HUES48 (cell line): ENCODE measurements around the gene HOXA13.

Experiments used
- H3K27ac ChIP-seq: one replicate; pipeline ENCODE4 v1.7.0; 2013; ENCODE audit warnings: low read depth, low read length, inconsistent platforms
- H3K27me3 ChIP-seq: 2 replicates; pipeline ENCODE4 v1.6.1; 2013; ENCODE audit warnings: mild to moderate bottlenecking, low read length; ENCODE audit not compliant: control insufficient read depth, insufficient read depth
- H3K36me3 ChIP-seq: 2 replicates; pipeline ENCODE4 v1.6.1; 2013; ENCODE audit warnings: low read length; ENCODE audit not compliant: control insufficient read depth, insufficient read depth
- H3K4me1 ChIP-seq: 2 replicates; pipeline ENCODE4 v1.6.1; 2013; ENCODE audit warnings: mild to moderate bottlenecking, low read length; ENCODE audit not compliant: control insufficient read depth, insufficient read depth
- H3K4me3 ChIP-seq: 2 replicates; pipeline ENCODE4 v1.5.1; 2013; ENCODE audit warnings: mild to moderate bottlenecking, low read depth, low read length
- H3K9ac ChIP-seq: 2 replicates; pipeline ENCODE4 v1.6.1; 2013; ENCODE audit warnings: mild to moderate bottlenecking, low read depth, low read length, moderate library complexity
- H3K9me3 ChIP-seq: 2 replicates; pipeline ENCODE4 v1.6.1; 2013; ENCODE audit warnings: low read length; ENCODE audit not compliant: control insufficient read depth, insufficient read depth

HOXA13 gene

DNA sequence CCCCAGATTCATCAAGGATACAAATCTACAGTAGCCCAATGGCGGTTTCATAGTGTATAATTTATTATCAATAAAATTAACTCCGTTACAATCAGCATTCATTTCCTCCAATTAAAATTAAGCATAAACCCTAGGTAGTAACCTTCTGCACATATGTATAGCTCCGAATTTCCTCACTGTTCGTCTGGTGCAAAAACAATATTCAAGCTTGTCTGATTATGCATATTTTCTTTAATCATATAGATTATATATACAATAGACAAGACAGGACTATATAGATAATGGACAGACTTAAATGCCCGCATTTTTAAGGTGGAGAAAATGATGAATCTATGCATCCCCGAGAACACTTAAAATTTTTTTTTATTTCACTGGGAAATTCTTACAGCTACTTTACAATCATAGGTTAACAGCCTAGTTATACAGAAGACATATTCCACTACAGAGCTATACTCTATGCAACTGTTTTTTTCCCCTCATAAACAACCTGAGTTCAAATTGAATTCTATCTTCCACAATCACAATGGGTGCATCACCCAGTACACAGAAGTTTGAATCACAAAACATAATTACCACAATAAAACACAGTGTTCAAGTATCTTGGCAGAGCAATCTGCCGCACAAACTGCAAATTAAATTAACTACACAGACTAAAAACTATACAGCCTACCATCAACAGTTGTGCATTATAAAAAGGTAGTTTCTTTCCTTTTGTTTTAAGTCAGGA is 37.2 kb downstream of the HOXA13 start:
- Histone ChIP-seq H3K4me3 (no peak overlapping the region), H3K36me3 (no peaks in the 10 kb centered on the region), H3K9ac (no peak overlapping the region), H3K27me3 (peaks cover 100% of the 10 kb centered on the region), H3K4me1 (no peaks in the 10 kb centered on the region), H3K9me3 (no peaks in the 10 kb centered on the region), H3K27ac (no peak overlapping the region)

GRCh38 chr7:27161721-27162560 is 38.0 kb downstream of the HOXA13 start:
- no peak overlapping the region for H3K4me3 ChIP-seq
- H3K27me3 ChIP-seq, result peaks cover 100% of the 10 kb centered on the region
- H3K9ac ChIP-seq, result no peak overlapping the region
- H3K27ac ChIP-seq, result no peak overlapping the region
- peaks cover 3% of the 10 kb centered on the region; the same call in 1 of the 2 replicates for H3K9me3 ChIP-seq
- H3K4me1 ChIP-seq, result no peaks in the 10 kb centered on the region
- no peaks in the 10 kb centered on the region for H3K36me3 ChIP-seq

DNA sequence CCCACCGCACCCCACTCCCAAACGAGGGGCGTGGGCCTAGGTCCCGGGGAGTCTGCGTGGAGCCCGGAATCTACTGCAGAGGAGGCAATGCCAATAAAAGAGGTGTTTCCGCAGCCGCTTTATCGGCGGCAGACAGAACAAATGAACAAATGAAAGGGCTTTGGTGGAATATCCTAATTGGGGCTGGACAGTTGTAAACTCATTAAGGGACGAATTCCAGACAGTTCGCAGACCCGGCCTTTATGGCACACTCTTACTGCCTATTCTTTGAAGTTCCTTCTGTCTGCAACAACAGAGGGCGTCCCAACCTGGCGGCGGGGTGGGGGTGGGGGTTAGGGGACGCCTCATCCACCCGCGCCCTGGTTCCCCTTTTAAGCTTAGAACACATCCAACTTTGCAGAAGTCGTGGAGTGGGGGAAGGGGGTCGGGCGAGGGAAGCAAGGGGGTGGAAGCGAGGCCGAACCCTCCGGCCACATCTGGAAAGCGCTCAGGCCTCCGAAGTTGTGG is 38.6 kb downstream of the HOXA13 start:
- H3K27ac ChIP-seq, result no peak overlapping the region
- H3K9ac ChIP-seq, result no peak overlapping the region
- H3K9me3 ChIP-seq, result peaks cover 4% of the 10 kb centered on the region; the same call in 1 of the 2 replicates
- no peaks in the 10 kb centered on the region for H3K36me3 ChIP-seq
- no peak overlapping the region for H3K4me3 ChIP-seq
- H3K4me1 ChIP-seq, result peaks cover 2% of the 10 kb centered on the region; the same call in 1 of the 2 replicates
- peaks cover 100% of the 10 kb centered on the region for H3K27me3 ChIP-seq

- H3K9ac ChIP-seq, result no peak overlapping the region
- H3K9me3 ChIP-seq, result peaks cover 4% of the 10 kb centered on the region; the same call in 1 of the 2 replicates
- H3K36me3 ChIP-seq, result no peaks in the 10 kb centered on the region
- H3K27ac ChIP-seq, result no peak overlapping the region
- H3K4me3 ChIP-seq, result peak overlapping the region; percentile 49; the same call in 1 of the 2 replicates
- peaks cover 100% of the 10 kb centered on the region for H3K27me3 ChIP-seq
- H3K4me1 ChIP-seq, result peaks cover 2% of the 10 kb centered on the region; the same call in 1 of the 2 replicates
These were observed 39.2 kb downstream of the HOXA13 start for GRCh38 chr7:27160546-27161213.

GRCh38 chr7:27160145-27160545 is 39.7 kb downstream of the HOXA13 start:
- Histone ChIP-seq H3K27me3 (peaks cover 100% of the 10 kb centered on the region), H3K27ac (no peak overlapping the region), H3K4me1 (peaks cover 2% of the 10 kb centered on the region; the same call in 1 of the 2 replicates), H3K36me3 (no peaks in the 10 kb centered on the region), H3K4me3 (0 out of 2 replicates have a peak overlapping the region, but pooled peaks have one; percentile 49), H3K9me3 (peaks cover 4% of the 10 kb centered on the region; the same call in 1 of the 2 replicates), H3K9ac (no peak overlapping the region)

GRCh38 chr7:27159266-27160144 is 40.4 kb downstream of the HOXA13 start:
- Histone ChIP-seq H3K27ac (no peak overlapping the region), H3K36me3 (no peaks in the 10 kb centered on the region), H3K27me3 (peaks cover 100% of the 10 kb centered on the region), H3K4me1 (peaks cover 2% of the 10 kb centered on the region; the same call in 1 of the 2 replicates), H3K9me3 (peaks cover 4% of the 10 kb centered on the region; the same call in 1 of the 2 replicates), H3K4me3 (no peak overlapping the region), H3K9ac (no peak overlapping the region)

GRCh38 chr7:27158436-27159265 is 41.2 kb downstream of the HOXA13 start:
- no peaks in the 10 kb centered on the region for H3K36me3 ChIP-seq
- peaks cover 2% of the 10 kb centered on the region; the same call in 1 of the 2 replicates for H3K4me1 ChIP-seq
- no peak overlapping the region for H3K27ac ChIP-seq
- no peak overlapping the region for H3K4me3 ChIP-seq
- H3K27me3 ChIP-seq, result peaks cover 100% of the 10 kb centered on the region
- peaks cover 4% of the 10 kb centered on the region; the same call in 1 of the 2 replicates for H3K9me3 ChIP-seq
- H3K9ac ChIP-seq, result no peak overlapping the region

- Histone ChIP-seq H3K4me1 (peaks cover 2% of the 10 kb centered on the region; the same call in 1 of the 2 replicates), H3K9me3 (peaks cover 4% of the 10 kb centered on the region; the same call in 1 of the 2 replicates), H3K27ac (no peak overlapping the region), H3K36me3 (no peaks in the 10 kb centered on the region), H3K9ac (no peak overlapping the region), H3K4me3 (no peak overlapping the region), H3K27me3 (peaks cover 100% of the 10 kb centered on the region)
These were observed 42.0 kb downstream of the HOXA13 start for GRCh38 chr7:27157702-27158431.
